Measurements from ENCODE around the gene SASH1. TPM values are rescaled to one million over a fixed set of nuclear protein-coding genes. Genes with fewer than 3 reads are reported as not detected.

SASH1 gene
- total and polyA plus RNA-seq, 2 of the 8 experiments (the other 6 are each of a cell fraction or from before 2014, with no cell fraction given) = 6.0 to 20.2 TPM

- H2BK12ac ChIP-seq (ENCODE audit: low read depth, low read length) = no peak overlapping the region
- no peak overlapping the region for H3K9ac ChIP-seq (replicated peaks in 1 of 4; ENCODE audit: extremely low read depth in 1 of 4, low read depth in 3 of 4, low read length in 3 of 4)
- ChIA-PET POLR2A (ENCODE audit: partially characterized antibody) (no interaction called here), CTCF (ENCODE audit: partially characterized antibody) (interaction anchor here (1.0 to 3.0 kb wide), 3 partner anchors 31 to 291 kb away, joined by 3 to 25 read pairs (median 4); no protein-coding TSS in a partner anchor)
- no peaks in the 10 kb centered on the region for H3K23me2 ChIP-seq (ENCODE audit: low read depth, low read length)
- H3K56ac ChIP-seq (replicated peaks; ENCODE audit: insufficient read length, low read depth, low read length) = no peak overlapping the region
- peaks cover 5 to 19% (median 9%) of the 10 kb centered on the region in 4 experiments for H3K4me1 ChIP-seq (replicated peaks in 1 of 4; ENCODE audit: control insufficient read depth in 3 of 4, insufficient read depth in 4 of 4, low read length in 3 of 4)
- H4K8ac ChIP-seq (ENCODE audit: extremely low read depth, insufficient read depth, low read length) = no peak overlapping the region
- H3K79me1 ChIP-seq (ENCODE audit: low read depth, low read length) = no peaks in the 10 kb centered on the region; the same call in 1 of the 2 replicates
- H3K79me2 ChIP-seq (ENCODE audit: control insufficient read depth in 1 of 2, insufficient read depth in 2 of 2, low read length in 2 of 2) = no peaks in the 10 kb centered on the region
- H3K36me3 ChIP-seq (ENCODE audit: control insufficient read depth in 2 of 4, insufficient read depth in 4 of 4, low read length in 3 of 4) = no peaks in the 10 kb centered on the region; a peak in 1 of 8 replicates
- no peak overlapping the region for H3K18ac ChIP-seq (ENCODE audit: extremely low read depth, low read length)
- no peak overlapping the region for H2BK15ac ChIP-seq (ENCODE audit: low read length)
- H3K27me3 ChIP-seq (replicated peaks in 1 of 4; ENCODE audit: control insufficient read depth in 3 of 4, extremely low read depth in 1 of 4, insufficient read depth in 3 of 4, low read length in 3 of 4) = peaks cover 0 to 1% (median 0%) of the 10 kb centered on the region in 4 experiments; a peak in 1 of 7 replicates
- H2AFZ ChIP-seq (ENCODE audit: low read length) = no peak overlapping the region
- H3K23ac ChIP-seq (ENCODE audit: insufficient read length) = no peak overlapping the region
- no peak overlapping the region for H2BK120ac ChIP-seq (replicated peaks; ENCODE audit: low read depth, low read length)
- H4K20me1 ChIP-seq (replicated peaks in 1 of 2; ENCODE audit: control insufficient read depth in 1 of 2, insufficient read depth in 2 of 2, low read length in 2 of 2) = peaks cover 0 to 2% of the 10 kb centered on the region in 2 experiments
- H3K14ac ChIP-seq (ENCODE audit: insufficient read length) = no peak overlapping the region
- no peak overlapping the region for H2AK5ac ChIP-seq (ENCODE audit: low read depth, low read length)
- FAIRE-seq (no peak), DNase-seq (ENCODE audit: low read depth in 1 of 2, low spot score in 2 of 2) (peak in 1 of 2 experiments; percentile 29)
- no peak overlapping the region for H3K27ac ChIP-seq (ENCODE audit: low read depth, low read length)
- H3K4ac ChIP-seq (replicated peaks; ENCODE audit: insufficient read length, low read depth, low read length) = no peak overlapping the region
- H3K4me2 ChIP-seq (ENCODE audit: insufficient read depth in 1 of 2, low read depth in 2 of 2, low read length in 2 of 2) = no peak overlapping the region
- H4K5ac ChIP-seq (ENCODE audit: insufficient read length, low read depth, low read length) = no peak overlapping the region
- H4K91ac ChIP-seq (replicated peaks; ENCODE audit: insufficient read length, low read length) = no peak overlapping the region
- 87% methylated on average over 4 of the region's 4 CpGs; no CpG with 5 or more reads in 1 of the 2 experiments for WGBS, 2 experiments (ENCODE audit: extremely low coverage in 1 of 2, insufficient coverage in 1 of 2, insufficient read length in 1 of 2, insufficient replicate concordance in 2 of 2, low coverage in 1 of 2, low lambda C conversion rate in 2 of 2, missing lambda C conversion rate in 1 of 2)
- H3K4me3 ChIP-seq (ENCODE audit: extremely low read depth in 1 of 4, insufficient read depth in 2 of 4, low read depth in 3 of 4, low read length in 4 of 4) = no peak overlapping the region
- no peak overlapping the region for H2BK5ac ChIP-seq (ENCODE audit: low read depth, low read length)
- no peaks in the 10 kb centered on the region for H3K9me3 ChIP-seq (ENCODE audit: insufficient read depth in 2 of 2, low read depth in 1 of 2, low read length in 1 of 2)
- no peak overlapping the region for H2BK20ac ChIP-seq (ENCODE audit: low read length)
- TF ChIP-seq E2F6 (IDR thresholded peaks at IDR 0.05) (no peak), RXRA (IDR thresholded peaks at IDR 0.05; ENCODE audit: insufficient read depth, low read depth, low read length) (no peak), ATF2 (IDR thresholded peaks at IDR 0.05; ENCODE audit: low read length) (no peak), CTCF (IDR thresholded peaks at IDR 0.05; ENCODE audit: control extremely low read depth in 1 of 3, insufficient read depth in 1 of 3, low read depth in 1 of 3, low read length in 3 of 3) (no peak), NANOG (IDR thresholded peaks at IDR 0.05; ENCODE audit: insufficient read depth, low read depth, low read length, poor library complexity, severe bottlenecking) (no peak), CEBPB (IDR thresholded peaks at IDR 0.05; ENCODE audit: low read depth, low read length) (no peak), MAFK (IDR thresholded peaks at IDR 0.05; ENCODE audit: low read depth, low read length) (no peak), CHD2 (IDR thresholded peaks at IDR 0.05; ENCODE audit: low read length) (no peak), SP4 (IDR thresholded peaks at IDR 0.05; ENCODE audit: low read length) (no peak)
Measured at GRCh38 chr6:148467926-148468325, 125.3 kb downstream of the SASH1 start.

Measured in H1 (cell line).